HTR-8/SVneo (cell line): ENCODE measurements around the gene TP63.

Source experiments
- DNase-seq: peaks from one replicate; pipeline ENCODE4 v3.0.0; 2011; ENCODE audit warnings: low spot score, mixed read lengths; ENCODE audit not compliant: insufficient read length
- FAIRE-seq: peaks from 2 replicates; lab custom pipeline; 2011; peaks lifted over from hg19 to GRCh38; lab: Jason Lieb, UNC

The TP63 gene

DNA sequence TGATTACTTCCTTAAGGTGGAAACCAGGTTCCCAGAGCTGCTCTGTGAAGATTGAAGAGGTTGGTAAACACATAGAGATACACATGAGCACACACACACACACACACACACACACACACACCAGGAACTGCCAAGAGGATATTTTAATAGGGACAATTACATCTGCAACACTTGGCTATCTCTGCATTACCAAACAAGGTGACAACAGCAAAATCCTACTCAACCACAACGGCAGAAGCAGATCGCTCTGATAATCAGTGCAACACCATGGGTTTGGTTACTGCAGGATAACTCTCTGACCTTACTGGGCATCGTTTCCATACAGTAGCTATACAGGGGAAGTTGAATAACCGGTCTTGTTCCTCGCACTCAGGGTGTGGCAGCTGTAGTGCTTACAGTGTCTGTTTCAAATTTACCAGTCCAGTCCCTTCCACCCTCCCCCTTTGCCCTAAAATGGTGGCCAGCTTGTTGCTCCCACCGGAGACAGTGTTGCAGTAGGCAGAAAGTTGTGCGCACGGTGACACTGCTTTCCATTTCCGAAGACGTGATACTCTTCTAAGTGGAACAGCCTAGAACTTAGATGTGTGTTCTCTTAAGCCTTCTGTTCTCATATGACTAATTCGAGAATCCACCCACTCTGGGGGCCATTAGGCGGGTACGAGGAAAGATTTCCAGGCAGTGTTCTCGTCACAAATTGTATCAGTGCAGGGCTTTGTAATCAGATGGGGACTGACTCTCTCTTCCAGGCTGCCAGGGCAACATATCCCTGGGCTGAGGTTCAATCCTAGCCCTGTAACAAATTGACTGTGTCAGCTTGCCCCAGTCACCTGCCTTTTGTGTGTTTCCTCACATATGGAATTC lies 313.3 kb downstream of the TP63 start:
- FAIRE-seq (no peak), DNase-seq (no peak)

DNA sequence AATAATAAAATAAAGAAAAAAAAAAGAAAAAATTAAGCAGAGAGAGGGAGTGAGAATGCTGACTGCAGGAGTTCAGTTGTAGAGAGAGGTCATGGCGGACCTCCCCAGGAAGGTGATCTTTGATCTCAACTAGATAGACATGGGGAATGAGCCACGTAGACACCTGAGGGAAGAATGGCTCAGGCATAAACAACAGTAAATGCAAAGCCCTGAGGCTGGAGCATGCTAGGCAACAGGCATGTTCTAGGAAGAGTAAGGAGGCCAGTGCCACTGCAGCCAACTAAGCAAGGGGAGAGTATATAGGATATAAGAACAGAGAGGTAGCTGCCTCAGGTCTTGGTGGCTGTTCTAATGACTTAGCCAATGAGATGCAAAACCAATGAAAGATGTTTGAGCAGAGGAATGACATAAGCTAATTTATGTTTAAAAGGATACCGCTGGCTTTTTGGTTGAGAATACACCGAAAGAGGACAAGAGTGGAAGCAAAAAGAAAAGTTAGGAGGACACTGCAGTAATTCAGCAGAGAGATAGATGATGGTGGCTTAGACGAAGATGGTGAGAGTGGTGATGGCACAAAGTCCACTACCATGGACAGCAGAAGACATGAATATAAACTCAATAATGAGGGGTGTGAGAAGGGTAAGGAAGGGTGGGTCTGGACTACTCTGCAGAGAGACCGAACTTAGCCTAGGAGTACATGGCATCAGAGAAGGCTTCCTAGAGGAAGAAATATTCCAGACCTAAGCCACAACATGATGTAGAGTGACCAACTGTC lies 314.9 kb downstream of the TP63 start:
- DNase-seq, result no peak
- no peak for FAIRE-seq
